ENCODE measurements around the gene PUS1.

The PUS1 gene

GRCh38 chr12:131962069-131962468, 33.0 kb downstream of the PUS1 start:
- no peak overlapping the region for H3K4me3 ChIP-seq (ENCODE audit: insufficient read depth in 1 of 2, low read depth in 1 of 2, low read length in 2 of 2)
- no peak overlapping the region for H2AK5ac ChIP-seq (ENCODE audit: low read length, severe bottlenecking)
- H3K4me2 ChIP-seq (ENCODE audit: low read length, poor library complexity, severe bottlenecking) = no peak overlapping the region
- H2BK12ac ChIP-seq (ENCODE audit: low read length in 2 of 2) = no peak overlapping the region
- H3K9ac ChIP-seq (ENCODE audit: low read length) = no peak overlapping the region
- H2AFZ ChIP-seq (ENCODE audit: low read depth, low read length) = no peak overlapping the region
- H3K27me3 ChIP-seq (ENCODE audit: control insufficient read depth in 1 of 2, insufficient read depth in 1 of 2, low read length in 2 of 2) = no peaks in the 10 kb centered on the region
- no peak overlapping the region for H3K14ac ChIP-seq (ENCODE audit: low read length in 2 of 2)
- no peak overlapping the region for H4K8ac ChIP-seq (ENCODE audit: low read length)
- H3K36me3 ChIP-seq (ENCODE audit: control insufficient read depth in 1 of 2, insufficient read depth in 2 of 2, low read depth in 1 of 2, low read length in 2 of 2) = peaks cover 21 to 25% of the 10 kb centered on the region in 2 experiments
- H3K27ac ChIP-seq (ENCODE audit: low read length, poor library complexity, severe bottlenecking) = no peak overlapping the region
- WGBS = 97% methylated on average over 7 of the region's 8 CpGs
- peaks cover 8% of the 10 kb centered on the region for H3K79me1 ChIP-seq (replicated peaks; ENCODE audit: low read length, poor library complexity, severe bottlenecking)
- H3K23ac ChIP-seq (ENCODE audit: low read length in 2 of 2) = no peak overlapping the region
- no peak overlapping the region for H3K4ac ChIP-seq (ENCODE audit: low read depth in 1 of 2, low read length in 2 of 2)
- no peak for DNase-seq
- H3K4me1 ChIP-seq (ENCODE audit: control insufficient read depth, insufficient read depth, low read depth, low read length) = peaks cover 17% of the 10 kb centered on the region
- no peak overlapping the region for H2BK120ac ChIP-seq (ENCODE audit: low read depth, low read length)
- H3K9me3 ChIP-seq (ENCODE audit: control insufficient read depth, low read length) = no peaks in the 10 kb centered on the region
- no peak overlapping the region for H3K18ac ChIP-seq (ENCODE audit: low read depth in 1 of 2, low read length in 2 of 2)
- no peak overlapping the region for H4K91ac ChIP-seq (ENCODE audit: low read length)
- H2BK5ac ChIP-seq (ENCODE audit: low read depth, low read length, poor library complexity, severe bottlenecking) = no peak overlapping the region
- H2BK15ac ChIP-seq (ENCODE audit: low read depth, poor library complexity, severe bottlenecking) = no peak overlapping the region

- H3K9ac ChIP-seq (ENCODE audit: low read length) = no peak overlapping the region
- WGBS = 99% methylated on average over 4 of the region's 4 CpGs
- H2AFZ ChIP-seq (ENCODE audit: low read depth, low read length) = no peak overlapping the region
- H3K23ac ChIP-seq (ENCODE audit: low read length in 2 of 2) = no peak overlapping the region
- H3K79me1 ChIP-seq (replicated peaks; ENCODE audit: low read length, poor library complexity, severe bottlenecking) = peaks cover 8% of the 10 kb centered on the region
- no peak overlapping the region for H3K4me2 ChIP-seq (ENCODE audit: low read length, poor library complexity, severe bottlenecking)
- H3K4me3 ChIP-seq (ENCODE audit: insufficient read depth in 1 of 2, low read depth in 1 of 2, low read length in 2 of 2) = no peak overlapping the region
- no peak overlapping the region for H3K18ac ChIP-seq (ENCODE audit: low read depth in 1 of 2, low read length in 2 of 2)
- no peak overlapping the region for H2BK15ac ChIP-seq (ENCODE audit: low read depth, poor library complexity, severe bottlenecking)
- no peak overlapping the region for H2AK5ac ChIP-seq (ENCODE audit: low read length, severe bottlenecking)
- no peak for DNase-seq
- H3K27ac ChIP-seq (ENCODE audit: low read length, poor library complexity, severe bottlenecking) = no peak overlapping the region
- no peak overlapping the region for H4K91ac ChIP-seq (ENCODE audit: low read length)
- no peak overlapping the region for H4K8ac ChIP-seq (ENCODE audit: low read length)
- no peak overlapping the region for H3K4ac ChIP-seq (ENCODE audit: low read depth in 1 of 2, low read length in 2 of 2)
- no peak overlapping the region for H2BK12ac ChIP-seq (ENCODE audit: low read length in 2 of 2)
- peaks cover 15% of the 10 kb centered on the region for H3K4me1 ChIP-seq (ENCODE audit: control insufficient read depth, insufficient read depth, low read depth, low read length)
- no peak overlapping the region for H2BK120ac ChIP-seq (ENCODE audit: low read depth, low read length)
- no peaks in the 10 kb centered on the region for H3K9me3 ChIP-seq (ENCODE audit: control insufficient read depth, low read length)
- H2BK5ac ChIP-seq (ENCODE audit: low read depth, low read length, poor library complexity, severe bottlenecking) = no peak overlapping the region
- no peak overlapping the region for H3K14ac ChIP-seq (ENCODE audit: low read length in 2 of 2)
- H3K36me3 ChIP-seq (ENCODE audit: control insufficient read depth in 1 of 2, insufficient read depth in 2 of 2, low read depth in 1 of 2, low read length in 2 of 2) = peaks cover 21 to 25% of the 10 kb centered on the region in 2 experiments
- no peaks in the 10 kb centered on the region for H3K27me3 ChIP-seq (ENCODE audit: control insufficient read depth in 1 of 2, insufficient read depth in 1 of 2, low read length in 2 of 2)
These were observed 34.3 kb downstream of the PUS1 start for GRCh38 chr12:131963381-131963780.

- Histone ChIP-seq H3K79me1 (replicated peaks; ENCODE audit: low read length, poor library complexity, severe bottlenecking) (peaks cover 3% of the 10 kb centered on the region), H4K8ac (ENCODE audit: low read length) (no peak overlapping the region), H3K4me3 (ENCODE audit: insufficient read depth in 1 of 2, low read depth in 1 of 2, low read length in 2 of 2) (no peak overlapping the region), H3K9me3 (ENCODE audit: control insufficient read depth, low read length) (no peaks in the 10 kb centered on the region), H3K4me2 (ENCODE audit: low read length, poor library complexity, severe bottlenecking) (no peak overlapping the region), H3K18ac (ENCODE audit: low read depth in 1 of 2, low read length in 2 of 2) (no peak overlapping the region), H3K4me1 (ENCODE audit: control insufficient read depth, insufficient read depth, low read depth, low read length) (peaks cover 4% of the 10 kb centered on the region), H2BK5ac (ENCODE audit: low read depth, low read length, poor library complexity, severe bottlenecking) (no peak overlapping the region), H2AFZ (ENCODE audit: low read depth, low read length) (no peak overlapping the region), H4K91ac (ENCODE audit: low read length) (no peak overlapping the region), H3K23ac (ENCODE audit: low read length in 2 of 2) (no peak overlapping the region), H3K4ac (ENCODE audit: low read depth in 1 of 2, low read length in 2 of 2) (no peak overlapping the region), H2BK15ac (ENCODE audit: low read depth, poor library complexity, severe bottlenecking) (no peak overlapping the region), H3K36me3 (ENCODE audit: control insufficient read depth in 1 of 2, insufficient read depth in 2 of 2, low read depth in 1 of 2, low read length in 2 of 2) (peaks cover 10 to 25% of the 10 kb centered on the region in 2 experiments), H2BK12ac (ENCODE audit: low read length in 2 of 2) (no peak overlapping the region), H2AK5ac (ENCODE audit: low read length, severe bottlenecking) (no peak overlapping the region), H3K9ac (ENCODE audit: low read length) (no peak overlapping the region), H2BK120ac (ENCODE audit: low read depth, low read length) (no peak overlapping the region), H3K27ac (ENCODE audit: low read length, poor library complexity, severe bottlenecking) (no peak overlapping the region), H3K27me3 (ENCODE audit: control insufficient read depth in 1 of 2, insufficient read depth in 1 of 2, low read length in 2 of 2) (no peaks in the 10 kb centered on the region), H3K14ac (ENCODE audit: low read length in 2 of 2) (no peak overlapping the region)
- DNase-seq = no peak
- 58% methylated on average over 2 of the region's 2 CpGs for WGBS
These were observed 36.0 kb downstream of the PUS1 start for GRCh38 chr12:131965073-131965472.

GRCh38 chr12:131971226-131971625, 42.1 kb downstream of the PUS1 start:
- Histone ChIP-seq H3K23ac (ENCODE audit: low read length in 2 of 2) (no peak overlapping the region), H2AFZ (ENCODE audit: low read depth, low read length) (no peak overlapping the region), H2BK12ac (ENCODE audit: low read length in 2 of 2) (no peak overlapping the region), H3K4ac (ENCODE audit: low read depth in 1 of 2, low read length in 2 of 2) (no peak overlapping the region), H4K8ac (ENCODE audit: low read length) (no peak overlapping the region), H2BK120ac (ENCODE audit: low read depth, low read length) (no peak overlapping the region), H3K4me2 (ENCODE audit: low read length, poor library complexity, severe bottlenecking) (no peak overlapping the region), H3K14ac (ENCODE audit: low read length in 2 of 2) (no peak overlapping the region), H2BK15ac (ENCODE audit: low read depth, poor library complexity, severe bottlenecking) (no peak overlapping the region), H3K4me3 (ENCODE audit: insufficient read depth in 1 of 2, low read depth in 1 of 2, low read length in 2 of 2) (no peak overlapping the region), H3K27me3 (ENCODE audit: control insufficient read depth in 1 of 2, insufficient read depth in 1 of 2, low read length in 2 of 2) (no peaks in the 10 kb centered on the region), H3K9ac (ENCODE audit: low read length) (no peak overlapping the region), H3K18ac (ENCODE audit: low read depth in 1 of 2, low read length in 2 of 2) (no peak overlapping the region), H3K36me3 (ENCODE audit: control insufficient read depth in 1 of 2, insufficient read depth in 2 of 2, low read depth in 1 of 2, low read length in 2 of 2) (peaks cover 0 to 14% of the 10 kb centered on the region in 2 experiments), H3K27ac (ENCODE audit: low read length, poor library complexity, severe bottlenecking) (no peak overlapping the region), H2AK5ac (ENCODE audit: low read length, severe bottlenecking) (no peak overlapping the region), H4K91ac (ENCODE audit: low read length) (no peak overlapping the region), H3K4me1 (ENCODE audit: control insufficient read depth, insufficient read depth, low read depth, low read length) (no peaks in the 10 kb centered on the region), H3K79me1 (replicated peaks; ENCODE audit: low read length, poor library complexity, severe bottlenecking) (peaks cover 1% of the 10 kb centered on the region), H3K9me3 (ENCODE audit: control insufficient read depth, low read length) (no peaks in the 10 kb centered on the region), H2BK5ac (ENCODE audit: low read depth, low read length, poor library complexity, severe bottlenecking) (no peak overlapping the region)
- WGBS = no CpG with 5 or more reads among the region's 1 CpG
- DNase-seq = no peak

Measured in mesenchymal stem cell (in vitro differentiated cells and primary cell).